ENCODE data around the gene UAP1L1.

UAP1L1 gene

GRCh38 chr9:137064880-137065164 is 12.5 kb upstream of the UAP1L1 start:
- Histone ChIP-seq H3K4me3 (ENCODE audit: low read length) (no peak overlapping the region), H3K4me1 (ENCODE audit: control insufficient read depth, insufficient read depth, low read length) (peaks cover 33% of the 10 kb centered on the region), H3K36me3 (ENCODE audit: control insufficient read depth, insufficient read depth, low read length) (no peaks in the 10 kb centered on the region), H3K27me3 (ENCODE audit: control insufficient read depth, insufficient read depth, low read length) (peaks cover 13% of the 10 kb centered on the region), H3K9ac (ENCODE audit: low read length) (no peak overlapping the region), H3K9me3 (ENCODE audit: control insufficient read depth, low read length) (no peaks in the 10 kb centered on the region)

GRCh38 chr9:137065336-137065967 is 11.9 kb upstream of the UAP1L1 start:
- H3K36me3 ChIP-seq (ENCODE audit: control insufficient read depth, insufficient read depth, low read length), result no peaks in the 10 kb centered on the region
- H3K4me3 ChIP-seq (ENCODE audit: low read length), result no peak overlapping the region
- H3K9me3 ChIP-seq (ENCODE audit: control insufficient read depth, low read length), result no peaks in the 10 kb centered on the region
- H3K27me3 ChIP-seq (ENCODE audit: control insufficient read depth, insufficient read depth, low read length), result peaks cover 13% of the 10 kb centered on the region
- no peak overlapping the region for H3K9ac ChIP-seq (ENCODE audit: low read length)
- peaks cover 33% of the 10 kb centered on the region for H3K4me1 ChIP-seq (ENCODE audit: control insufficient read depth, insufficient read depth, low read length)

GRCh38 chr9:137066096-137066861 is 11.0 kb upstream of the UAP1L1 start:
- Histone ChIP-seq H3K36me3 (ENCODE audit: control insufficient read depth, insufficient read depth, low read length) (no peaks in the 10 kb centered on the region), H3K27me3 (ENCODE audit: control insufficient read depth, insufficient read depth, low read length) (peaks cover 13% of the 10 kb centered on the region), H3K4me3 (ENCODE audit: low read length) (no peak overlapping the region), H3K9me3 (ENCODE audit: control insufficient read depth, low read length) (no peaks in the 10 kb centered on the region), H3K9ac (ENCODE audit: low read length) (no peak overlapping the region), H3K4me1 (ENCODE audit: control insufficient read depth, insufficient read depth, low read length) (peaks cover 41% of the 10 kb centered on the region)

- peaks cover 42% of the 10 kb centered on the region for H3K4me1 ChIP-seq (ENCODE audit: control insufficient read depth, insufficient read depth, low read length)
- no peaks in the 10 kb centered on the region for H3K9me3 ChIP-seq (ENCODE audit: control insufficient read depth, low read length)
- H3K4me3 ChIP-seq (ENCODE audit: low read length), result no peak overlapping the region
- H3K9ac ChIP-seq (ENCODE audit: low read length), result no peak overlapping the region
- no peaks in the 10 kb centered on the region for H3K36me3 ChIP-seq (ENCODE audit: control insufficient read depth, insufficient read depth, low read length)
- peaks cover 13% of the 10 kb centered on the region for H3K27me3 ChIP-seq (ENCODE audit: control insufficient read depth, insufficient read depth, low read length)
Measured at GRCh38 chr9:137067860-137068538, 9.3 kb upstream of the UAP1L1 start.

GRCh38 chr9:137068539-137069507 is 8.5 kb upstream of the UAP1L1 start:
- Histone ChIP-seq H3K9me3 (ENCODE audit: control insufficient read depth, low read length) (no peaks in the 10 kb centered on the region), H3K4me1 (ENCODE audit: control insufficient read depth, insufficient read depth, low read length) (peaks cover 43% of the 10 kb centered on the region), H3K4me3 (ENCODE audit: low read length) (no peak overlapping the region), H3K36me3 (ENCODE audit: control insufficient read depth, insufficient read depth, low read length) (no peaks in the 10 kb centered on the region), H3K9ac (ENCODE audit: low read length) (no peak overlapping the region), H3K27me3 (ENCODE audit: control insufficient read depth, insufficient read depth, low read length) (peaks cover 13% of the 10 kb centered on the region)

GRCh38 chr9:137069508-137070091 is 7.7 kb upstream of the UAP1L1 start:
- Histone ChIP-seq H3K36me3 (ENCODE audit: control insufficient read depth, insufficient read depth, low read length) (no peaks in the 10 kb centered on the region), H3K4me3 (ENCODE audit: low read length) (no peak overlapping the region), H3K9me3 (ENCODE audit: control insufficient read depth, low read length) (no peaks in the 10 kb centered on the region), H3K4me1 (ENCODE audit: control insufficient read depth, insufficient read depth, low read length) (peaks cover 42% of the 10 kb centered on the region), H3K27me3 (ENCODE audit: control insufficient read depth, insufficient read depth, low read length) (peaks cover 13% of the 10 kb centered on the region), H3K9ac (ENCODE audit: low read length) (no peak overlapping the region)

- Histone ChIP-seq H3K36me3 (ENCODE audit: control insufficient read depth, insufficient read depth, low read length) (no peaks in the 10 kb centered on the region), H3K4me1 (ENCODE audit: control insufficient read depth, insufficient read depth, low read length) (peaks cover 42% of the 10 kb centered on the region), H3K9me3 (ENCODE audit: control insufficient read depth, low read length) (no peaks in the 10 kb centered on the region), H3K9ac (ENCODE audit: low read length) (peak within 1 kb of the TSS; percentile 65), H3K4me3 (ENCODE audit: low read length) (peak within 1 kb of the TSS; percentile 25), H3K27me3 (ENCODE audit: control insufficient read depth, insufficient read depth, low read length) (peaks cover 13% of the 10 kb centered on the region)
Measured at GRCh38 chr9:137070201-137070905, 7.0 kb upstream of the UAP1L1 start, which contains the start of gene SAPCD2. TSS of gene SAPCD2 (minus strand) at chr9:137070557. CDS start at chr9:137070460, 97 bp downstream.

DNA sequence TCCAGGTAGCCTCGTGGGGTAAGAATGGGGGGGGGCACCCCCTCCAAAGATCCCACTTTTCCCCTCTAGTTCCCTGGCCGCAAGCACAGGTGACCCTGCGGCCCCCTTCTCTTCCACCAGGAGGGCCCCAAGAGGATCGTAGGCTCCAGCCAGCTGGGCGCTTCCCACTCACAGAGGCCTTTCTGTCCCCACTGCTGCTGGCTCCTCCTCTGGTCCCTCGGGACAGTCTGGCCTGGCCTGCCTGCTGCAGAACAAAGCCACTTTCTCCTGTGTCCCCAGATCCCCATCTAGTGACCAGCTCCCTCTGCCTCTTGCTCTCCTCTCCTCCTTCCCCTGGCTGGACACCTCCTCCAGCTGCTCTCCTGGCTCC is 6.4 kb upstream of the UAP1L1 start:
- peak overlapping the region; percentile 65 for H3K9ac ChIP-seq (ENCODE audit: low read length)
- no peaks in the 10 kb centered on the region for H3K9me3 ChIP-seq (ENCODE audit: control insufficient read depth, low read length)

GRCh38 chr9:137071282-137071681 is 6.0 kb upstream of the UAP1L1 start:
- Histone ChIP-seq H3K9ac (ENCODE audit: low read length) (peak overlapping the region; percentile 65), H3K27me3 (ENCODE audit: control insufficient read depth, insufficient read depth, low read length) (peaks cover 13% of the 10 kb centered on the region), H3K4me3 (ENCODE audit: low read length) (no peak overlapping the region)

More for the DNA sequence above, 6.4 kb upstream of the UAP1L1 start:
- Histone ChIP-seq H3K36me3 (ENCODE audit: control insufficient read depth, insufficient read depth, low read length) (no peaks in the 10 kb centered on the region), H3K4me1 (ENCODE audit: control insufficient read depth, insufficient read depth, low read length) (peaks cover 42% of the 10 kb centered on the region), H3K4me3 (ENCODE audit: low read length) (no peak overlapping the region), H3K27me3 (ENCODE audit: control insufficient read depth, insufficient read depth, low read length) (peaks cover 13% of the 10 kb centered on the region)

GRCh38 chr9:137073992-137074399 is 3.3 kb upstream of the UAP1L1 start:
- Histone ChIP-seq H3K4me1 (ENCODE audit: control insufficient read depth, insufficient read depth, low read length) (peaks cover 41% of the 10 kb centered on the region), H3K4me3 (ENCODE audit: low read length) (no peak overlapping the region), H3K9ac (ENCODE audit: low read length) (no peak overlapping the region), H3K36me3 (ENCODE audit: control insufficient read depth, insufficient read depth, low read length) (no peaks in the 10 kb centered on the region), H3K27me3 (ENCODE audit: control insufficient read depth, insufficient read depth, low read length) (peaks cover 4% of the 10 kb centered on the region), H3K9me3 (ENCODE audit: control insufficient read depth, low read length) (no peaks in the 10 kb centered on the region)

More at GRCh38 chr9:137071282-137071681, 6.0 kb upstream of the UAP1L1 start:
- Histone ChIP-seq H3K36me3 (ENCODE audit: control insufficient read depth, insufficient read depth, low read length) (no peaks in the 10 kb centered on the region), H3K4me1 (ENCODE audit: control insufficient read depth, insufficient read depth, low read length) (peaks cover 41% of the 10 kb centered on the region), H3K9me3 (ENCODE audit: control insufficient read depth, low read length) (no peaks in the 10 kb centered on the region)
